Mucosa of descending colon (tissue), 3 donors: ENCODE results near the gene PCNX1. TPM values are rescaled to one million over a fixed set of nuclear protein-coding genes. Genes with fewer than 3 reads are reported as not detected.
"Not testable (repeated sequence)": the region's sequence is repeated elsewhere in the genome, so short reads cannot be mapped to it uniquely, and the experiment has no call there.

ENCODE experiments used
- ATAC-seq: fragments of 200-7000 bp; cut with Tn5 transposase; one replicate; pipeline ENCODE4 v1.9.1; 2020; ENCODE audit warnings: mild to moderate bottlenecking, moderate library complexity
- DNase-seq, 3 donors: peaks; one replicate each; pipeline ENCODE4 v3.0.0-alpha.2; 2020
- H3K36me3 ChIP-seq: fragments of 200-600 bp; one replicate; pipeline ENCODE4 v1.8.0; 2021; ENCODE audit warnings: low read depth, mild to moderate bottlenecking
- H3K4me1 ChIP-seq: fragments of 200-600 bp; one replicate; pipeline ENCODE4 v1.8.0; 2021; ENCODE audit warnings: low read depth, mild to moderate bottlenecking
- H3K4me3 ChIP-seq: fragments of 200-600 bp; one replicate; pipeline ENCODE4 v1.8.0; 2021; ENCODE audit warnings: mild to moderate bottlenecking
- H3K9me3 ChIP-seq: fragments of 200-600 bp; one replicate; pipeline ENCODE4 v1.8.0; 2021; ENCODE audit warnings: mild to moderate bottlenecking
- CTCF ChIP-seq: fragments of 200-600 bp; IDR thresholded peaks from one replicate; pipeline ENCODE4 v1.8.0; 2022; ENCODE audit warnings: antibody characterized with exemption, mild to moderate bottlenecking
- intact Hi-C, 2 donors: fragments of 100-400 bp; cut with DNase I in 1 of 2; cut with micrococcal nuclease in 1 of 2; formaldehyde crosslinking; loops; one replicate each; pipeline versions ENCODE4 v1.11.0 to v1.11.1; 2022; cut with DNase I, micrococcal nuclease
- total RNA-seq, 3 donors: library from RNA; stranded (reverse); fragmentation: NEBNext Ultra II Directional in 2 of 3; extraction: Animal tissue kit (Norgen Biotek cat#: 25700) in 2 of 3; gene quantifications; one replicate each; pipeline versions ENCODE4 v1.2.1 to v1.2.4, GENCODE V29; 2021 to 2023
- donor health status: DM: no; HTN: no; CAD: no; lungs with moderate emphysema.
- donor health status: DM: no; HTN: no; CAD: no.
- donor health status: DM: no; HTN: yes; CAD: no.

Gene PCNX1
- total RNA-seq, 3 donors from 2014 or later: 27.5 to 49.4 (median 33.5) TPM

- no peaks in the 10 kb centered on the region for H3K36me3 ChIP-seq
- H3K9me3 ChIP-seq: no peaks in the 10 kb centered on the region
- no peak overlapping the region for H3K4me3 ChIP-seq
- ATAC-seq (no peak), DNase-seq (no peak)
- TF ChIP-seq CTCF: no peak
- intact Hi-C loops: no loop called here
- H3K4me1 ChIP-seq: peaks cover 10% of the 10 kb centered on the region
These were observed 216.4 kb downstream of the PCNX1 start for GRCh38 chr14:71123579-71124135.

GRCh38 chr14:71129716-71130490 is 222.6 kb downstream of the PCNX1 start:
- intact Hi-C loops, H3K36me3 ChIP-seq, H3K4me3 ChIP-seq, H3K9me3 ChIP-seq, DNase-seq, ATAC-seq, H3K4me1 ChIP-seq: not testable (repeated sequence)

- DNase-seq (no peak), ATAC-seq (peak; percentile 27)
- intact Hi-C loops: no loop called here
- Histone ChIP-seq H3K36me3 (no peaks in the 10 kb centered on the region), H3K4me1 (no peaks in the 10 kb centered on the region), H3K4me3 (no peak overlapping the region), H3K9me3 (no peaks in the 10 kb centered on the region)
- TF ChIP-seq CTCF: no peak
These were observed 223.4 kb downstream of the PCNX1 start for GRCh38 chr14:71130491-71131179.

- ATAC-seq (no peak), DNase-seq (no peak)
- TF ChIP-seq CTCF: no peak
- Histone ChIP-seq H3K9me3 (no peaks in the 10 kb centered on the region), H3K4me1 (no peaks in the 10 kb centered on the region), H3K4me3 (no peak overlapping the region), H3K36me3 (no peaks in the 10 kb centered on the region)
- intact Hi-C loops: no loop called here
These were observed 226.0 kb downstream of the PCNX1 start for GRCh38 chr14:71133296-71133695.

- no peaks in the 10 kb centered on the region for H3K36me3 ChIP-seq
- no peak for TF ChIP-seq CTCF
- intact Hi-C loops: loop anchor here in 1 of 2 donors (5.0 kb wide), 1 partner anchor 617 kb away; no protein-coding TSS in a partner anchor
- ATAC-seq: no peak
- DNase-seq: no peak
- peaks cover 2% of the 10 kb centered on the region for H3K4me1 ChIP-seq
- H3K4me3 ChIP-seq: no peak overlapping the region
- H3K9me3 ChIP-seq: no peaks in the 10 kb centered on the region
These were observed 228.2 kb downstream of the PCNX1 start for GRCh38 chr14:71135496-71135895.

- no peak for TF ChIP-seq CTCF
- no peak for DNase-seq
- peak; percentile 48 for ATAC-seq
- Histone ChIP-seq H3K36me3 (no peaks in the 10 kb centered on the region), H3K4me1 (peaks cover 2% of the 10 kb centered on the region), H3K9me3 (no peaks in the 10 kb centered on the region), H3K4me3 (no peak overlapping the region)
- intact Hi-C loops: loop anchor here in 1 of 2 donors (5.0 kb wide), 1 partner anchor 616 kb away; no protein-coding TSS in a partner anchor
These were observed 228.7 kb downstream of the PCNX1 start for GRCh38 chr14:71135911-71136310.
